Measurements from ENCODE around the gene EXOSC3. TPM values are rescaled to one million over a fixed set of nuclear protein-coding genes. Genes with fewer than 3 reads are reported as not detected.

EXOSC3 gene
- polyA plus RNA-seq, 3 donors, result 9.8 to 25.2 (median 19.6) TPM

DNA sequence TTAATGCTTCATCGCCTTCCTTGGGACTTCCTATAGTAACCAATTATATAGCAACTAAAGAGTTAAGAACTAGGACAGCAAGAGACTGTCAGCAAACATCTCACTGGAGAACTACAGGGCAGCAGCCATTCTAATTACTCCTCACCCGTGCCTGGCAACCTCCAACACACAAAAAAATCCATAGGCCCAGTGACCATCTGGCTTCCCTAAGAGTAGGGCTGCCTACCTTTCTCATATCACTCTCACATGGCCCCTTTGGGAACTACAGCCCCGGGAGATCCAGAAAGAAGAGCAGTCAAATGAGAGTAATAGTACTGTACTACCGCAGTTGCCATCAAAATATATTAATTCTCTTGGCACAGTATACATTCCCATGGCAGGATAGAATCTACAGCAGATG lies 21.4 kb upstream of the EXOSC3 start:
- Histone ChIP-seq H3K4me2 (replicated peaks; ENCODE audit: extremely low read depth, low read length, poor library complexity, severe bottlenecking) (no peak overlapping the region), H3K79me2 (ENCODE audit: insufficient read depth, low read length) (peaks cover 75% of the 10 kb centered on the region), H3K9ac (ENCODE audit: insufficient read depth, low read length, poor library complexity, severe bottlenecking) (no peak overlapping the region), H3K4me3 (replicated peaks in 1 of 3; ENCODE audit: low read depth in 2 of 3, low read length in 3 of 3) (no peak overlapping the region), H3K4me1 (ENCODE audit: control insufficient read depth in 1 of 2, insufficient read depth in 2 of 2, low read length in 2 of 2) (peaks cover 15 to 17% of the 10 kb centered on the region in 2 donors), H4K20me1 (ENCODE audit: insufficient read depth, low read length) (peaks cover 46% of the 10 kb centered on the region), H3K9me3 (replicated peaks in 1 of 2; ENCODE audit: control insufficient read depth in 1 of 2, insufficient read depth in 1 of 2, low read length in 2 of 2) (no peaks in the 10 kb centered on the region), H2AFZ (ENCODE audit: insufficient read depth, low read depth, low read length, poor library complexity, severe bottlenecking) (no peak overlapping the region), H3K27me3 (ENCODE audit: control insufficient read depth in 2 of 2, insufficient read depth in 2 of 2, low read length in 2 of 2) (no peaks in the 10 kb centered on the region), H3K27ac (ENCODE audit: low read depth in 1 of 2, low read length in 2 of 2) (no peak overlapping the region), H3K36me3 (replicated peaks in 1 of 2; ENCODE audit: control insufficient read depth in 1 of 2, insufficient read depth in 2 of 2, low read length in 2 of 2) (peaks cover 0 to 11% of the 10 kb centered on the region in 2 donors)
- WGBS (ENCODE audit: insufficient coverage), result 86% methylated on average over 1 of the region's 4 CpGs
- Mint-ChIP-seq H3K27me3 (ENCODE audit: low read depth in 3 of 3) (no peaks in the 10 kb centered on the region), H3K4me3 (no peak overlapping the region), H3K4me1 (peaks cover 21% of the 10 kb centered on the region), H3K36me3 (peaks cover 11 to 18% of the 10 kb centered on the region in 2 donors), H3K27ac (peak overlapping the region in 2 of 7 donors; percentile 40 to 61), H3K9me3 (peaks cover 0 to 3% (median 0%) of the 10 kb centered on the region in 7 donors)
- intact Hi-C loops (cut with micrococcal nuclease), result loop anchor here (10.0 kb wide), 2 partner anchors 221 to 321 kb away; partner anchors contain the start of gene POLR1E (in 1 of the 2)
- DNase-seq, result no peak
- TF ChIP-seq, protein P1, sequence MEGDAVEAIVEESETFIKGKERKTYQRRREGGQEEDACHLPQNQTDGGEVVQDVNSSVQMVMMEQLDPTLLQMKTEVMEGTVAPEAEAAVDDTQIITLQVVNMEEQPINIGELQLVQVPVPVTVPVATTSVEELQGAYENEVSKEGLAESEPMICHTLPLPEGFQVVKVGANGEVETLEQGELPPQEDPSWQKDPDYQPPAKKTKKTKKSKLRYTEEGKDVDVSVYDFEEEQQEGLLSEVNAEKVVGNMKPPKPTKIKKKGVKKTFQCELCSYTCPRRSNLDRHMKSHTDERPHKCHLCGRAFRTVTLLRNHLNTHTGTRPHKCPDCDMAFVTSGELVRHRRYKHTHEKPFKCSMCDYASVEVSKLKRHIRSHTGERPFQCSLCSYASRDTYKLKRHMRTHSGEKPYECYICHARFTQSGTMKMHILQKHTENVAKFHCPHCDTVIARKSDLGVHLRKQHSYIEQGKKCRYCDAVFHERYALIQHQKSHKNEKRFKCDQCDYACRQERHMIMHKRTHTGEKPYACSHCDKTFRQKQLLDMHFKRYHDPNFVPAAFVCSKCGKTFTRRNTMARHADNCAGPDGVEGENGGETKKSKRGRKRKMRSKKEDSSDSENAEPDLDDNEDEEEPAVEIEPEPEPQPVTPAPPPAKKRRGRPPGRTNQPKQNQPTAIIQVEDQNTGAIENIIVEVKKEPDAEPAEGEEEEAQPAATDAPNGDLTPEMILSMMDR (IDR thresholded peaks at IDR 0.05), result no peak

DNA sequence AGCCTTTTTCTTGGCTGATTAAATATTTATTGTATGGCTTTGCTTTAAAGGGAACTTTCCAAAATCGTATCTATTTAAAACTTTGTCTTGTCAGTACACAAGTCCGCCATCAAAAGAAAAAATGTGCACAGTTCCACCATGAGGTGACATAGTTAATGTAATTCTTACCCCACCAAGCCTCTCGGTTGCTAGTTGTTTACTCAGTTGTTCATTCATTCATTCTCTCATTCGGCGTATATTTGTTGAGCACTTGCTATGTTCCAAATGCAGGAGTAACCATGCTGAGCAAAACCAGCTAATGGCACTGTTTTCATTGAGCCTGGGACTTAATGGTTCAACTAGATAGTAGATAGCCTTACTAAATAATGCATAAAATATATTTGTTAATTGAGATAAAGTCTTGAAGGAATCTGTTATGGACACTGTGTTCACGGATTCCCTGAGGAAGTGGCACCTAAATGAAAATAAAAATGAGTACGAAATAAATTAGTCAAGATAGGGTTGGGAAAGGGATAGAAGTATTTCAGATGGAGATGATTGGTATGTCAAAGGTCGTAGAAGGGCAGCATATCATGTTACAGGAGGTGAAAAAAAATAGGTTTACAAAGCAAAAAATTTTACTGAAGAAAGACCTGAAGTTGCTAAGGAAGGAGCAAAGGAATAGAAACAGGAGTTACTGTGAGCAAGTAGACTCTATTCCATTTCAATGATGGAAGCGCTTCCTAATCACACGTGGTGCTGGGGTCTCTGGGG lies 17.3 kb upstream of the EXOSC3 start:
- intact Hi-C loops (cut with micrococcal nuclease), result loop anchor here (5.0 to 10.0 kb wide), 4 partner anchors 100 to 317 kb away; partner anchors contain the start of genes POLR1E (in 1 of the 2), SLC25A51 (in 1 of the 2) and TOMM5 (in 1 of the 2)
- Mint-ChIP-seq H3K9me3 (no peaks in the 10 kb centered on the region), H3K36me3 (peaks cover 10% of the 10 kb centered on the region in 2 donors), H3K4me1 (peaks cover 33% of the 10 kb centered on the region), H3K4me3 (peak overlapping the region; percentile 92 to 98), H3K27me3 (ENCODE audit: low read depth in 3 of 3) (peaks cover 0 to 1% (median 0%) of the 10 kb centered on the region in 3 donors), H3K27ac (peak overlapping the region in 1 of 7 donors; percentile 72)
- Histone ChIP-seq H3K9ac (ENCODE audit: insufficient read depth, low read length, poor library complexity, severe bottlenecking) (peak overlapping the region; percentile 83), H3K36me3 (replicated peaks in 1 of 2; ENCODE audit: control insufficient read depth in 1 of 2, insufficient read depth in 2 of 2, low read length in 2 of 2) (peaks cover 0 to 5% of the 10 kb centered on the region in 2 donors), H3K27ac (ENCODE audit: low read depth in 1 of 2, low read length in 2 of 2) (no peak overlapping the region), H3K4me1 (ENCODE audit: control insufficient read depth in 1 of 2, insufficient read depth in 2 of 2, low read length in 2 of 2) (peaks cover 26 to 35% of the 10 kb centered on the region in 2 donors), H3K27me3 (ENCODE audit: control insufficient read depth in 2 of 2, insufficient read depth in 2 of 2, low read length in 2 of 2) (no peaks in the 10 kb centered on the region), H3K9me3 (replicated peaks in 1 of 2; ENCODE audit: control insufficient read depth in 1 of 2, insufficient read depth in 1 of 2, low read length in 2 of 2) (no peaks in the 10 kb centered on the region), H4K20me1 (ENCODE audit: insufficient read depth, low read length) (peaks cover 40% of the 10 kb centered on the region), H2AFZ (ENCODE audit: insufficient read depth, low read depth, low read length, poor library complexity, severe bottlenecking) (peak overlapping the region; percentile 95), H3K4me3 (replicated peaks in 1 of 3; ENCODE audit: low read depth in 2 of 3, low read length in 3 of 3) (peak overlapping the region in 2 of 3 experiments; percentile 77 to 90), H3K79me2 (ENCODE audit: insufficient read depth, low read length) (peaks cover 62% of the 10 kb centered on the region), H3K4me2 (replicated peaks; ENCODE audit: extremely low read depth, low read length, poor library complexity, severe bottlenecking) (peak overlapping the region; percentile 92)
- 74% methylated on average over 3 of the region's 10 CpGs for WGBS (ENCODE audit: insufficient coverage)
- DNase-seq, result no peak
- TF ChIP-seq, protein P1 (IDR thresholded peaks at IDR 0.05), result no peak
